Measurements from ENCODE around the gene OPTC. TPM values are rescaled to one million over a fixed set of nuclear protein-coding genes. Genes with fewer than 3 reads are reported as not detected.
"Not testable (repeated sequence)": the region's sequence is repeated elsewhere in the genome, so short reads cannot be mapped to it uniquely, and the experiment has no call there.

The OPTC gene, protein sequence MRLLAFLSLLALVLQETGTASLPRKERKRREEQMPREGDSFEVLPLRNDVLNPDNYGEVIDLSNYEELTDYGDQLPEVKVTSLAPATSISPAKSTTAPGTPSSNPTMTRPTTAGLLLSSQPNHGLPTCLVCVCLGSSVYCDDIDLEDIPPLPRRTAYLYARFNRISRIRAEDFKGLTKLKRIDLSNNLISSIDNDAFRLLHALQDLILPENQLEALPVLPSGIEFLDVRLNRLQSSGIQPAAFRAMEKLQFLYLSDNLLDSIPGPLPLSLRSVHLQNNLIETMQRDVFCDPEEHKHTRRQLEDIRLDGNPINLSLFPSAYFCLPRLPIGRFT
- total RNA-seq: not detected

DNA sequence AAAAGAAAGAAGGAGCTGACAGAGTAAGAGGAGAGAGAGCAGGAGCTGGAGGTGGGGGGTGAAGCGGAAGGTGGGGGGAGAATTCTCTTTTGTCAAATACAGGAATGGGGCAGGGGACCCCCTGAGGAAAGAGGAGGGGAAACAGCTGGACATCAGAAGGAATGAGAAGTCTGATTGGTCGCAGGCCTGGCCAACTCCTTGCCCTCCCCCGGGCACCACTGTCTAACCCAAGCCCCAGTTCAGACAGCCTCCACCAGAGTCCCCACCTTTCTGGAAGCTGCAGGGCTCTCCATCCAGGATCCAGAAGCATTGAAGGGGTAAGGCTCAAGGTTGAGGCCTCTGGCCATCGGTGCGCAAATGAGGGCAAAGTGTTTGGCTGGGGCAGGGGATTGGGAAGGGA is at the start of gene OPTC:
Gene OPTC, plus strand, starts transcription at position 253 of the 400 bp plus-strand sequence. CDS start 1,853 bp downstream, outside the sequence.
- DNase-seq (ENCODE audit: low spot score): no peak

DNA sequence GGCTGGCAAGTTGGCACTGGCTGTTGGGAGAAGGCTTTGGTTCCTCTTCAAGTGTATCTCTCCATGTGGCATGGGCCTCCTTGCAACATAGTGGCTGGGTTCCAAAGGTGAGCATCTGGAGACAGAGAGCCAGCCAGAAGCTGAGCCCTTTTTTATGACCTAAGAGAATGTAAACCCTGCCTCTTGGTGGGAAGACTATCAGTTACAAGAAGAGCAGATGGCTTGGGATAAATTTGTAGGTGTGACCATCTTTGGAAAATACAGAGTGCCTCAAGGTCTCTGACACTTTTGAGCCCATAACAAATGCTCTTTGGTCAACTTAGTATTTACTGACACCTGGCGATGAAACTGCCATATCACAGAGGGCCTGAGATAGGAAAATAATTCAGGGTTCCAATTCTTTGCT is 49.8 kb upstream of the OPTC start:
- DNase-seq (ENCODE audit: low spot score): no peak

DNA sequence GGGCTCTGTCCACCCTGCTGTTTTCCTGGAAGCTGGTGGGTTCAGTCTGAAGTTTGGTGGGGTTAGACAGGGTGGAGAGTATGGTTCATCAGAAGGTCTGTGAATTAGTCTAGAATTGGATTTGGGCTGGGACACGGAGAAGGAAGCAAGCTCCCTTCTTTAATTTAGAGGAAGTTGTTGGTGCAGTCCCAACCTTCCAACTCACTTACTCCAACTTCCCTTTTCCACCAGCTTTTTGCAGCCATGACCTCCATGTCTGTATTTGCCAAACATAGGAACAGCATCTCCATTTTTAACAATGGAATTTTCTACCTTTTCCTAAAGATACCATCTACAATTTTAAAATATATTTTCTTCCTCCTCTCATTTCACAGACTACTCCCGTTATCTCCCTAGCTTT is 46.8 kb upstream of the OPTC start:
- no peak for DNase-seq (ENCODE audit: low spot score)

DNA sequence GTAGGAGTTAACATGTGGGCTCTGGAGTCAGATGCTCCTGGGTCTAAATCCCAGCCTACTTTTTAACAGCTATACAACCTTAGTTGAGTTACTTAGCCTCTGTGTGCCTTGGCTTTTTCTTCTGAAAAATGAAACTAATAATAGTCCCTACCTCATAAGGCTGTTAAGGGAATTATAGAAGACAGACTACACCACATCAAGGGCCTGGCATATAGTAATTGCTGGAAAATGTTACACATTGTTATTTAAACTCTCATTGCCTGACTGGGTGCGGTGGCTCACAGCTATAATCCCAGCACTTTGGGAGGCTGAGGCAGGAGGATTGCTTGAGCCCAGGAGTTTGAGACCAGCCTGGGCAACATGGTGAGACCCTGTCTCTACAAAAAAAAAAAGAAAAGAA is 46.4 kb upstream of the OPTC start:
- not testable (repeated sequence) for DNase-seq (ENCODE audit: low spot score)

DNA sequence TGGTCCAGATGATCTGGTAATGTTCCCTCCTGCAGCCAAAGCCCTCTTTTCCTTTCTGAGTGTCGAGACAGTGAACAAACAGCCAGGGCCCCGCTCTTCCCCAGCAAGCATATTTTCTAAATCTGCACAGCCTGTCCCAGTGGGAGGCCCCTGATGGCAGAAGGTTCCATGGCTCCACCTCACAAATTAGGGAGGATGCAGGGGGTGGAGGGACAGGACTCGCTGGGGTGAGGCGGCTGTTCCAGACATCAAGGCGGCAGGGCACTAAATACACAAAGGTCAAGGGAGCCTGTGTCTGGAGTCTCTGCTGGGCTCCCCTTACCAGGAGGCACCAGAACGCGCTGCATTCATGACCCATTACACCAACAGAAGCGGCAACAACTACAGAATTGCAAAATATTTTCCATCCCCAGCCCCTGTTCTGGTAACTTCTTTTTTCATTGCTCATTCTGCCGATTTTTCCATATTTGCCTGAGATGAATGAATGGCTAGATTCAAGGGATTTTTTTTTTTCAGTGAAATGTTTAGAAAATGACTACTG is 45.4 kb upstream of the OPTC start:
- DNase-seq (ENCODE audit: low spot score): peak; percentile 56

DNA sequence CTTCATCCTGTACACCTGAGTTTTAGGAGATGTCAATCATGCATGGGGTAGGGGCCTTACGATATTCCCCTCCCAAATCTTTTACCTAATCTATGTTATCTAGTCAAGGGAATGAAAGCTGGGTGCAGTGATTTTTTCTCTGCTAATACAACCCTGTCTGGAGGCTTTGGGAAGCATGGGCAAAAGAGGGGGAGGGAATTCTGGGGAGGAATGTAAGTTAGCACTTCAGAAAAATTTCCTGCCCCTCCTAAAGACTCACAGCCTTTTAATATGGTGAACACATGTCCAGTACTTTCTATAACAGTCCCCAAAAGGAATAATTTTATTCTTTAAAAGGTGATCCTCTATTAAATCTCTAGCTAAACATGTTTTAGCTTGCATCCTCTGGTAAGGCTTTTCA is 44.0 kb upstream of the OPTC start:
- no peak for DNase-seq (ENCODE audit: low spot score)

DNA sequence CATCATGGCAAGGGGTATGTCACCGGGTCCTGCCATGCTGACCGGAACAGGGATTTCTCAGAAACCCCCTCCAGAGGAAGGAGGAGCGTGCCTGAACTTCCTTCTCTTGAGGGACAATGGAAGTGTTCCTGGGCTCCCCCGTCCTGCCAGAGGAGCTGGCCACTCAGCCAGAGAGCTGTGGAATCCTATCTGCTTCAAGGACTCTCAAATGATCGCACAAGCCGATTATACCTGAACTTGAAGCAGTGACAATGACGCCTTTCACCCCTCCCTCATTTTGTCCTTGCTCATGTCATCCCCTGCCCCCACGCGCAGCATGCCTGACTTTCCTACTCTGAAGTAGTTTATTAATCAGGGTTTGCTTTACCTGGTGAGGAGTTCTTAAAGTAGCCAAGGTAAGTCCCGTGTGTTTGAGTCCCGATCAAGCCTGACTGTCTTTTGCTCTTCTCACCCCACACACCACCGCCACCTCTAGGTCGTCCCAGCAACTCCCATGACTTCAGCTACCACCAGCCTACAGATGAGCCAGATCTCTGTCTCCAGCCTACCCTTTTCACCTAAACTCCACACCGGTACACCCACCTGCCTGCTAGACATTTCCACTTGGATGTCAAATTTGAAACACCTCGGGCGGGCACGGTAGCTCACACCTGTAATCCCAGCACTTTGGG is 43.3 kb upstream of the OPTC start:
- DNase-seq (ENCODE audit: low spot score): no peak

DNA sequence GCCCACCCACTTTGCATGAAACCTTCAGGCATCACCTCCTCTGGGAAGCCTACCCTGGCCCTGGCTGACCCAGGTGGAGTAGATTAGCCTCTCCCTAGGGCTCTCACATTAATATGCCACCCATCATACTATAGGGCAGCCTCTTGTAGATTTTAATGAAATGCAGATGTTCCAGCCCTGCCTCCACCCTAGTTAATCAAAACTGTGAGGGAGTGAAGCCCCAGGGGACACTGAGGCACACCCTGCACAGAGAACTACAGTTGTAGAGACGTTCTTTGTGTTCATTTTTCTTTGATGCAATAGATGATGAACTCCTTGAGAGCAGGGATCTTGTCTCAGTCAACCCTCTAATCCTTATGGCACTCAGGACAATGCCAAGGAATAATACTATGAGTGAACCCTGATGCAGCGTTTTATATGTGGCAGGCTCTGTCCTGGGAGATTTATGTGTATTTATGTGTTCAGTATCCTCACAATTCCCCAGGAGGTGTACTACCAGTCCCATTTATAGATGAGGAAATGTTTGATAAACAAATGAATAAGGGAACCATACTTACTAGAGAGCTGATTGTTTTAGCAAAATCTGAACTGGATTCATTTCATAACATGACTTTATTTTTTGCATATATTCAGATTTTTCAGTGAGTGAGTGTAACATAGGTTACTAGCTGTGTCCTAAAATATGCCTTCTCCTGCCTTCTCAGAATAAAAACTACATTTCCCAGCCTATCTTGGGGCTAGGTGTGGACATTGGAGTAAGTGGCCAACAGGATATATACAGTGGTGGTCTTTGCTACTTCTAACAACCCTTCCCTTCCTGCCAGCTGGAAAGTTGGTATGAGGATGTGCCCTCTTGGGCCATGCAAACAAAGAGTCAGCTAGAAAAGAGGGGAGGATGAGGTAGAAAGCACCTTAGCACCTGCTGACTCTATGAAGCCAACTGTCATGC is 41.8 kb upstream of the OPTC start:
- no peak for DNase-seq (ENCODE audit: low spot score)

DNA sequence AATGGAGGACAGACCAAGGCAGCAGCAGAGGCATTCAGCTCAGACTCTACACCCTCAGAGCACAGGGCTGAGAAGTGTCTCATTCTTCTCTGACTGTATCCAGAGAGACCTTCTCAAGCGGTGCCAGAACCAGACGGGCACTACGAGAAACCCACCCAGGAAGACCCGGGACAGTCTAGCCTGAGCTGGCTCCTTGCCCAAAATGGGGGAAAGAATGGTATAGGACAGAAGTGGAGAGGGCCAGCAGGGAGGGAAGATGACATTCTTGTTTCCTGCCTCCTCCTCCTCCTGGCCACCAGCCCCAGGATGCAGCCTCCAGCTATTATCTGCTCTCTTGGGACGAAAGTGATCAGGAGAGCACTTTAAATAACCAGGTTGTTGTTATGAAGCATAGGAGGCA is 40.9 kb upstream of the OPTC start:
- DNase-seq (ENCODE audit: low spot score): no peak

DNA sequence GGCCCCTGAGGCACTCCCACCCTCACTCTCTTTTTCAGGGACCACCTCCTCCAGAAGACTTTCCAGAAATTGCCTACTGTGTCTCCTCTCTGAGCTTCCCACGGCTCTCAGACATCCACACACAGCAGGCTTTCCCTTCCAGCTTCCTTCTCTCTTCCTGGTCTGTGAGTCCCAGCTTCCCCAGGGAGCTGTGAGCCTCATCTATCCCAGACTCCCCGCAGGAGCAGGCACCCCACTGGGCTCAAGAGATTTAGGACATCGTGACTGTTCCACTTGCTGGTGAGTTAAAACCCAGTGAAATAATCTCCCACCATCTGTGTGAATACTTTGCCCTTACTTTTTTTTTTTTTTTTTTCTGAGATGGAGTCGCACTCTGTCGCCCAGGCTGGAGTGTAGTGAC is 40.3 kb upstream of the OPTC start:
- no peak for DNase-seq (ENCODE audit: low spot score)

DNA sequence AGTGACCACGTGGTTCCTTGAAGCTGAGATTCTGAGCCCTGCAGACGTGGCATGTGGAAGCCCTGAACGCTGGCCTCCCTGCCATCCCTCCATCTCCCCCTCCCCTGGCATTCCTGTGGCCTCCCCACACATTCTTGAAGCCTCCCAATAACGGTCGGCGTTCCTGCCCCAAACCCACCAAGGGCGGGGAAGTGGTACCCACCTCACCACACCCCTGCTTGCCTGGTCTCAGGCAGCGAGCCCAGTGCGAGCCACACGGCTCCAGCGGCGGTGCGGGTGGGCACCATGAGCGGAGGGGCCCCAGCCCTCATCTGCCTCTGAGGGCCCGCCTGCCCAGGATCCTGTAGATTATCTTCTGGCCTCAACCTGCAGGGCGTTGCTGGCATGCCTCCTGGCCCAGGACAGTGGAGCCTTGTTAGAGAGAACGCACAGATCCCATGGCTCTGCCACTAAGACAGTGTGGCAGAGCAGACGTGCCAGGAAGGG is 38.9 kb upstream of the OPTC start:
- no peak for DNase-seq (ENCODE audit: low spot score)

DNA sequence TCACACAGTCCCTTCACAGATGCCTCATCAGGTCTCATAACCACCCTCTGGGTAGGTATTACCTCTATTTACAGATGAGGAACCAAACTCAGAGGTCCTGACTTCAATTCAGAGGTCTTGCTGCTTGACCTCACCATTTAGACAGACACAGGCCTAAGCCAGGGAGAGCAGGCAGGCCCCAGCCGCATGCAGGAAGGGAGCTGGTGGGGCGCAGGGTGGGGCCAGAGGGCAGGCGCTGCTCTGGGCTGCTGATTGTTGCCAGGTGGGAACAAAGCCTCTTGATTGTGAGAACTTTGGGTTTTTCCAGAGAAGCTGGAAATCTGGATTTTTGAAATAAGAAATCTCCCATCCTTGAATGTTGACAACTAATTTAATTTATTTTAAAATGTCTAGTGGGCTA is 38.2 kb upstream of the OPTC start:
- no peak for DNase-seq (ENCODE audit: low spot score)

DNA sequence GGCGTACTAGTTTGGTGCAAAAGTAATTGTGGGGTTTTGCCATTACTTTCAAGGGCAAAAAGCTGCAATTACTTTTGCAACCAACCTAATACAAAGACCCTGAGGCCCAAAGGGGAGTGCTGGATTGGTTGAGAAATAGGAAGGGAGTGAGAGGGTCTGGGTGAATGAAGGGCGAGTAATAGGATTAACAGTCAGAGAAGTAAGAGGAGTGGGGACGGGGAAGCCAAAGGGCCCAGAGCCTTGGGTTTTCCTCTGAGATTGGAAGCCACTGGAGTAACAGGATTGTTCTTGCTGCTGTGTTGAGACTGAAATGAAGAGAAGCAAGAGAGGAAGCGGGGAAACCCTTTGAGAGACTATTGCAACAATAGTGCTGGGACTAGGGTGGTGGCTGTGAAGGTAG is 37.4 kb upstream of the OPTC start:
- DNase-seq (ENCODE audit: low spot score): no peak

DNA sequence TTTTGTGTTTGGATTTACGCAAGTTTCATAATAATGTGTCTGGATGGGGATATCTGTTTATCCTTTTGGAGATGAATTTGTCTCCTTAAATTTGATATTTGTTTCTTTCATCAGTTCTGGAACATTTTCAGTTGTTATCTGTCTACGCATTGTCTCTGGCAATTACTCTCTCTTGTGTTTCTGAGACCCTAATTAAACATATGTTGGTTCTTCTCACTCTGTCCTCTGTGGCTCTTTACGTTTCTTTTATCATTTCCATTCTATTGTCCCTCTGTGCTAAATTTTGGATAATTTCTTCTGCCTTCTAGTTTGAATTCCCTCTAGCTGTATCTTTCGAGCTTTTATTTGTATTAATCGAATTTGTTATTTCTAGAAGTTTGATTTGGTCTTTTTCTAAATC is 35.9 kb upstream of the OPTC start:
- DNase-seq (ENCODE audit: low spot score): no peak

DNA sequence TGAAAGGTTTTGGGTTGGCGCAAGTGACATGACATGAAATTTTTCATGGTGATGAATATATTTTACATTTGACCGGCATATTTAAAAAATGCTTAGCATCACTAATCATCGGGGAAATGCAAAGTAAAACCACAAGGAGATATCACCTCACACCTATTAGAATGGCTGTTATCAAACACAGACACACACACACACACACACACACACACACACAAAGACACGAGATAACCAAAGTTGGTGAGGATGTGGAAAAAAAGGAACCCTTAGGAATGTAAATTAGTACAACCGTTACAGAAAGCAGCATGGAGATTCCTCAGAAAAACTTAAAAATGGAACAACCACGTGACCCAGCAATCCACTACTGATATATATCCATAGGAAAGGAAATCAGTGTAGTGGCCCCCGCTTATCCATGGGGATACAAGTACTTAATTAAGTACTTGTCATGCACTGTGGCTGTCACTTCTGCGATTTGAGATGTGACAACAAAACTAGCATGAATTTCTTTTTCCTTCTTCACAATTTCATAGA is 34.2 kb upstream of the OPTC start:
- DNase-seq (ENCODE audit: low spot score): no peak

DNA sequence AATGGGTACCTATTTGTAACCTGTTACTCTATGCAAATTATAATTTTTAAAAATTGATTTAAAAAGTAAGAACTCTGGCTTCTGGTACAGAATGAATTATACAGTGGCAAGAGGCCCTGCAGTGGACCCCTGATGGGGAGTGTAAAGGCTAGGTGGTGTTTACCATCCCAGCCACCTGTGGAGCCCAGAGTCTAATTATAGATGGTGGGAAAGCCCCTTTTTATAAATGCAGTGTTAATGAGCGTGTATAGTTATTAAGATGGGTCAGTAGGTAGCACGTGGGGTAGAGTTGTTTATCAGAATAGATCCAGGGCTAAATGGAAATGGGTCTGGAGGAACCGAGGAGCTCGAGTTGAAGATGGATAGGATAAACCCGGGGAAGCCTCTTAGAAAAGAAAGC is 32.2 kb upstream of the OPTC start:
- DNase-seq (ENCODE audit: low spot score): no peak

DNA sequence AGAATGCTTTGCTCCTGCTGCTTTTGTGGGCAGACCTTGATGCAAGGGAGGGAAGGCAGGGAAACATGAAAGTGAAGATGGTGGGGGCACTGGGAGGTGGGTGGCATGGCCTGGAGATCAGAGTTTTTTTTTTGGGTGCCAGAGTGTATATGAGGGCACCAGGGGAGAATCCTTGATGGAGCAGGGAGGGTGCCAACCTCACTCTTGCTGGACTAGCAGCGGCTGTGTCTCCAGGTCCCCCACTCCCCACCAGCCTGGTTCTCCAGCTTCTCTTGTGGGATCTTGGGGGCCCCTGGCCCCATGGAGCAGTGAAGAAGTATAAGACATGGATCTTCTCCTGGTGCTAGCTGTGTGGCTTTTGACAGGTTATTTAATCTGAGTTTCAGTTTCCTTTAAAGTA is 31.8 kb upstream of the OPTC start:
- DNase-seq (ENCODE audit: low spot score): no peak

DNA sequence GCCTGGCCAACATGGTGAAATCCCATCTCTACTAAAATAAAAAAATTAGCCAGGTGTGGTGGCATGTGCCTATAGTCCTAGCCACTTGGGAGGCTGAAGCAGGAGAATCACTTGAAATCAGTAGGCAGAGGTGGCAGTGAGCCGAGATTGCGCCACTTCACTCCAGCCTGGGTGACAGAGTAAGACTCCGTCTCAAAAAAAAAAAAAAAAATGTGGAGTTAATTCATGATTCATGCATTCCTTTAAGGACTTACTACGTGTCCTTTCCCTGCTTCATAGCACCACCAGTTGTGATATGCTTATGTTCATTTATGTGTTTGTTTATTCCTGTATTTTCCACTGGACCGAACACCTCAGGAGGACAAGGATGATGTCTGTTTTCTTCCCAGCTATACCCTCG is 31.1 kb upstream of the OPTC start:
- no peak for DNase-seq (ENCODE audit: low spot score)

DNA sequence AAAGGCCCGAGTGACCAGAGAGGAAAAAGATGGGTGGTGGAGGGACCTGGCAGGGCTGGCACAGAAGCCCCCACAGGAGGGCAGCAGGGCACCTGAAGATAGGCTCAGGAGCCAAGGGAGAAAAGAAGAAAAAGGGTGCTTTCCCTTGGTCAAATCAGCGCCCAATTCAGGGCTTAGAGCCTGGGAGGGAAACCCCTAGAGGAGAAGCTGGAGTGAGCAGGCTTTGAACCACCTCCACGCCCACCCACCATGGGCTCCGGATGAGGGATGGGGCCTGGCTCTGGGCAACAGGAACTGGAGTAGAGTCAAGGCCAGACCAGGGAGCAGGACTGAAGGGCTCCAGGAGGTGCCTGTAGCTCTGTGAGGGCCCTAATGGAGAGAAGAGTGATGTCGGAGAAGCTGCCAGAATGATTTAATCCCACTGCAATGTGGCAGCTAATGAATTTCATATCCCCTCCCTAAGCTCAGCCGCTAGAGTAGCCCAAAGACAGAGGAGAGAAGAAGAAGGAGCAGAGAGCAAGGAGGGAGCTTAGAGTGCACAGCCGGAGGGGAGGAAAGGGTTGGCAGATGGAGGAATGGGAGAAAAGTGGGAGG is 30.4 kb upstream of the OPTC start:
- no peak for DNase-seq (ENCODE audit: low spot score)

DNA sequence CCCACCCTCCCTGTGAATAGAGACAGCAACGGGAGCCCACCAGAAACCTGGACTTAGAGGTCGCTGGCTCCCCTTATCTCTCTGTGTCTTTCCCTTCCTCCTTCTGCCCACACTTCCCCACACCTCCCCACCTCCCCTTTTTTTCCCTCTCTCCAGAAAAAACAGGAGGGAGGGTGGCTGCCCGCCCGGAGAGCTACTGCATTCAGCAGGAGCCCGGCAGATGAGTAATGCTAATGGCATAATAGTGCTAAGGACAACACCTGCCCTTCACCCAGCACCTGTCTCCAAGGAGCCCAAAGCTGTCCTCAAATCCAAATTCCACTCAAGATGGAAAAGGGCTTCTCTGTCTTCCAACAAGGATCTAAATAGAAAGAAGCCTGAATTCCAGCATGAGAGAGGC is 29.7 kb upstream of the OPTC start:
- DNase-seq (ENCODE audit: low spot score): no peak

DNA sequence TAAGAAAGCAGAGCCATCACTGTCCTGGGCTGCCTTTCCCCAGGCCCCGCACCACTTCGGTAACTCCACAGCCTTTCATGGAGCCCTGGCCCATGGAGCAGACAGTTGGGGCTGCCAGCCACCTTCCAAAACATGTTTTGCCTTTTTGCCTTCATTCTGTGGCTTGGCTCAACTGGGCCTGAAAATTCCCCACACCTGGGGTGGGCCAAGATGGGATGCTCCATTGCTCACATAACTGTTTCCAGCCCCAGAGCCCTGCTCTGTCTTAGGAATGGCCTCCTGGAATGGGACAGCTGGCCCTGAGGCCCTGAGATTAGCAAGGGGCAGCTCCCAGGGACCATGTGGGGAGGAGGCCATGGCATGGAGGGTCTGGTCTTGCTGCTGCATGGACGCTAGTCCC is 29.2 kb upstream of the OPTC start:
- no peak for DNase-seq (ENCODE audit: low spot score)

Measured in ureter (tissue), 1 donor.